HepG2 (cell line): ENCODE measurements around the gene BAHCC1. TPM values are rescaled to one million over a fixed set of nuclear protein-coding genes. Genes with fewer than 3 reads are reported as not detected.

Experiments
- ATRX ChIP-seq: sonication (generic); formaldehyde crosslinking; IDR thresholded peaks from 2 replicates; pipeline ENCODE4 v1.4.0; 2020; ENCODE audit warnings: missing genetic modification reagents, borderline replicate concordance
- EED ChIP-seq: sonication (generic); formaldehyde crosslinking; IDR thresholded peaks from 2 replicates; pipeline ENCODE4 v1.5.0; 2020; ENCODE audit warnings: mild to moderate bottlenecking, missing genetic modification reagents
- EZH2 ChIP-seq: conservative IDR thresholded peaks from 2 replicates; pipeline ENCODE4 v1.6.1; 2012; ENCODE audit warnings: mild to moderate bottlenecking, low read depth, low read length, moderate library complexity
- GZF1 ChIP-seq: sonication (generic); formaldehyde crosslinking; IDR thresholded peaks from 2 replicates; pipeline ENCODE4 v1.5.1; 2020; ENCODE audit warnings: mild to moderate bottlenecking, missing genetic modification reagents
- KLF15 ChIP-seq: sonication (generic); formaldehyde crosslinking; IDR thresholded peaks from 2 replicates; pipeline ENCODE4 v1.8.1; 2023; ENCODE audit warnings: borderline replicate concordance, mild to moderate bottlenecking, inconsistent platforms, missing genetic modification reagents, mixed read lengths
- KMT2B ChIP-seq: IDR thresholded peaks from 2 replicates; pipeline ENCODE4 v1.6.1; 2016; ENCODE audit warnings: missing genetic modification reagents, missing compliant biosample characterization
- MAX ChIP-seq: IDR thresholded peaks from 2 replicates; pipeline ENCODE4 v1.6.1; 2012; ENCODE audit warnings: inconsistent platforms
- NCOR1 ChIP-seq: fragments of 200-600 bp; sonication (generic); IDR thresholded peaks from 2 replicates; pipeline ENCODE4 v1.7.0; 2017; ENCODE audit warnings: antibody characterized with exemption, low read length, borderline replicate concordance
- NR1H2 ChIP-seq: sonication (generic); formaldehyde crosslinking; IDR thresholded peaks from 2 replicates; pipeline ENCODE4 v1.8.1; 2022; ENCODE audit warnings: low read depth, missing genetic modification reagents, borderline replicate concordance
- NR3C1 ChIP-seq: sonication (generic); formaldehyde crosslinking; IDR thresholded peaks from 2 replicates; pipeline ENCODE4 v1.4.0; 2020; ENCODE audit warnings: missing genetic modification reagents
- PITX1 ChIP-seq: sonication (generic); formaldehyde crosslinking; IDR thresholded peaks from 2 replicates; pipeline ENCODE4 v1.5.1; 2020; ENCODE audit warnings: mild to moderate bottlenecking, missing genetic modification reagents
- RARA ChIP-seq: IDR thresholded peaks from 2 replicates; pipeline ENCODE4 v1.6.1; 2016; ENCODE audit warnings: missing genetic modification reagents, missing compliant biosample characterization
- RORA ChIP-seq: sonication (generic); formaldehyde crosslinking; IDR thresholded peaks from 2 replicates; pipeline ENCODE4 v1.5.0; 2020; ENCODE audit warnings: mild to moderate bottlenecking, missing genetic modification reagents, moderate library complexity
- SETDB1 ChIP-seq: sonication (generic); formaldehyde crosslinking; IDR thresholded peaks from 2 replicates; pipeline ENCODE4 v1.5.1; 2020; ENCODE audit warnings: missing genetic modification reagents, mild to moderate bottlenecking, borderline replicate concordance
- TBP ChIP-seq: sonication (generic); formaldehyde crosslinking; IDR thresholded peaks from 2 replicates; pipeline ENCODE4 v1.5.0; 2020; ENCODE audit warnings: missing genetic modification reagents
- TMF1 ChIP-seq: sonication (generic); formaldehyde crosslinking; IDR thresholded peaks from 2 replicates; pipeline ENCODE4 v1.8.1; 2022; ENCODE audit warnings: low read depth, missing genetic modification reagents
- U2AF1 ChIP-seq: fragments of 200-400 bp; formaldehyde crosslinking; optimal IDR thresholded peaks from 2 replicates; pipeline ENCODE3; 2017; ENCODE audit warnings: mild to moderate bottlenecking, low read depth, low read length
- ZFAT ChIP-seq: sonication (generic); formaldehyde crosslinking; conservative IDR thresholded peaks from 2 replicates; pipeline ENCODE4 v1.8.1; 2023; ENCODE audit warnings: missing genetic modification reagents, inconsistent platforms
- ZFP62 ChIP-seq: sonication (generic); formaldehyde crosslinking; IDR thresholded peaks from 2 replicates; pipeline ENCODE4 v1.4.0; 2020; ENCODE audit warnings: missing genetic modification reagents
- ZNF230 ChIP-seq: sonication (generic); formaldehyde crosslinking; IDR thresholded peaks from 2 replicates; pipeline ENCODE4 v1.4.0; 2020; ENCODE audit warnings: mild to moderate bottlenecking, missing genetic modification reagents
- ZNF503 ChIP-seq: sonication (generic); formaldehyde crosslinking; IDR thresholded peaks from 2 replicates; pipeline ENCODE4 v1.4.0; 2020; ENCODE audit warnings: missing genetic modification reagents
- ZNF543 ChIP-seq: sonication (generic); formaldehyde crosslinking; IDR thresholded peaks from 2 replicates; pipeline ENCODE4 v1.4.0; 2020; ENCODE audit warnings: mild to moderate bottlenecking, missing genetic modification reagents
- ZNF569 ChIP-seq: sonication (generic); formaldehyde crosslinking; IDR thresholded peaks from 2 replicates; pipeline ENCODE4 v1.5.0; 2020; ENCODE audit warnings: mild to moderate bottlenecking, missing genetic modification reagents, moderate library complexity, borderline replicate concordance
- ZNF768 ChIP-seq: sonication (generic); formaldehyde crosslinking; IDR thresholded peaks from 2 replicates; pipeline ENCODE4 v1.4.0; 2020; ENCODE audit warnings: missing genetic modification reagents
- ZNF780A ChIP-seq: sonication (generic); formaldehyde crosslinking; IDR thresholded peaks from 2 replicates; pipeline ENCODE4 v1.8.0; 2022; ENCODE audit warnings: mild to moderate bottlenecking, missing genetic modification reagents, moderate library complexity
- ZNF841 ChIP-seq: sonication (generic); formaldehyde crosslinking; IDR thresholded peaks from 2 replicates; pipeline ENCODE4 v1.8.1; 2023; ENCODE audit warnings: missing genetic modification reagents, borderline replicate concordance
- polyA plus RNA-seq, 8 experiments: library from polyadenylated mRNA; depleted of rRNA in 3 of 8; stranded (reverse) in 7 of 8; unstranded in 1 of 8; fragments of >200 nt; fragmentation: Illumina TruSeq in 4 of 8; extraction: Trizol in 4 of 8; gene quantifications; 2 replicates each; pipeline versions ENCODE4 v1.2.1 to v1.2.3, GENCODE V29; 2011 to 2016; ENCODE audit warnings: low read depth in 4 of 8, missing spikeins in 1 of 8, mixed read lengths in 1 of 8; ENCODE audit not compliant: insufficient read depth in 1 of 8
- total RNA-seq, 5 experiments: library from RNA; depleted of rRNA; stranded (reverse); fragments of >200 nt; fragmentation: Illumina TruSeq; extraction: Trizol; gene quantifications; 2 replicates each; pipeline ENCODE4 v1.2.3, GENCODE V29; 2016; ENCODE audit warnings: low read depth in 1 of 5
- TF ChIP-seq, protein P1 (sequence below): IDR thresholded peaks from 2 replicates; pipeline ENCODE4 v1.6.1; 2016; ENCODE audit warnings: low read depth, control low read depth

The BAHCC1 gene
- total and polyA plus RNA-seq, 2 of the 13 experiments (the other 11 are each of a cell fraction or from before 2014, with no cell fraction given) = 1.4 to 1.7 TPM

- TF ChIP-seq KMT2B (CRISPR knock-in tag) (no peak), ZFAT (CRISPR knock-in tag) (0 out of 2 replicates have a peak, but pooled peaks have one; percentile 82), ZNF230 (CRISPR knock-in tag) (no peak), SETDB1 (CRISPR knock-in tag) (no peak), ZNF503 (no peak), KLF15 (peak; percentile 76; the same call in 1 of the 2 replicates), GZF1 (CRISPR knock-in tag) (no peak), ATRX (CRISPR knock-in tag) (no peak), NCOR1 (no peak), ZNF569 (CRISPR knock-in tag) (0 out of 2 replicates have a peak, but pooled peaks have one; percentile 39), ZNF780A (no peak), ZNF768 (CRISPR knock-in tag) (peak; percentile 69), ZFP62 (CRISPR knock-in tag) (no peak), TMF1 (CRISPR knock-in tag) (0 out of 2 replicates have a peak, but pooled peaks have one; percentile 9), RORA (CRISPR knock-in tag) (no peak), MAX (peak; percentile 95), U2AF1 (no peak), EED (CRISPR knock-in tag) (peak; percentile 45; the same call in 1 of the 2 replicates), ZNF543 (CRISPR knock-in tag) (peak; percentile 28; the same call in 1 of the 2 replicates), EZH2 (no peak), TBP (no peak), NR3C1 (CRISPR knock-in tag) (no peak), PITX1 (CRISPR knock-in tag) (no peak), RARA (CRISPR knock-in tag) (0 out of 2 replicates have a peak, but pooled peaks have one; percentile 28), NR1H2 (CRISPR knock-in tag) (0 out of 2 replicates have a peak, but pooled peaks have one; percentile 75), ZNF841 (CRISPR knock-in tag) (no peak)
- TF ChIP-seq, protein P1, sequence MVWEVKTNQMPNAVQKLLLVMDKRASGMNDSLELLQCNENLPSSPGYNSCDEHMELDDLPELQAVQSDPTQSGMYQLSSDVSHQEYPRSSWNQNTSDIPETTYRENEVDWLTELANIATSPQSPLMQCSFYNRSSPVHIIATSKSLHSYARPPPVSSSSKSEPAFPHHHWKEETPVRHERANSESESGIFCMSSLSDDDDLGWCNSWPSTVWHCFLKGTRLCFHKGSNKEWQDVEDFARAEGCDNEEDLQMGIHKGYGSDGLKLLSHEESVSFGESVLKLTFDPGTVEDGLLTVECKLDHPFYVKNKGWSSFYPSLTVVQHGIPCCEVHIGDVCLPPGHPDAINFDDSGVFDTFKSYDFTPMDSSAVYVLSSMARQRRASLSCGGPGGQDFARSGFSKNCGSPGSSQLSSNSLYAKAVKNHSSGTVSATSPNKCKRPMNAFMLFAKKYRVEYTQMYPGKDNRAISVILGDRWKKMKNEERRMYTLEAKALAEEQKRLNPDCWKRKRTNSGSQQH (CRISPR knock-in tag) = 0 out of 2 replicates have a peak, but pooled peaks have one; percentile 38
These were observed 92.4 kb downstream of the BAHCC1 start (continued) for GRCh38 chr17:81487487-81488275.
